HG02840 (cell line): ENCODE results near the gene MYL10.

ENCODE experiments used
- ATAC-seq: cut with Tn5 transposase; IDR thresholded peaks from one replicate; pipeline ENCODE4 v1.9.1; 2021; ENCODE audit warnings: mild to moderate bottlenecking, moderate library complexity, moderate number of reproducible peaks; ENCODE audit not compliant: unreplicated experiment, low FRiP score

MYL10 gene

GRCh38 chr7:101629171-101629570 is at the start of gene MYL10:
TSS of gene MYL10 (minus strand) at chr7:101629296. CDS start at chr7:101629118, 178 bp downstream.
- ATAC-seq = no peak

GRCh38 chr7:101678658-101679057 is 49.6 kb upstream of the MYL10 start:
- no peak for ATAC-seq

- no peak for ATAC-seq
Measured at GRCh38 chr7:101677797-101678479, 48.8 kb upstream of the MYL10 start.

GRCh38 chr7:101677391-101677790 is 48.3 kb upstream of the MYL10 start:
- no peak for ATAC-seq

- ATAC-seq = no peak
Measured at GRCh38 chr7:101676956-101677355, 47.9 kb upstream of the MYL10 start.

- ATAC-seq = no peak
Measured at GRCh38 chr7:101676062-101676598, 47.0 kb upstream of the MYL10 start.

GRCh38 chr7:101674439-101674838 is 45.3 kb upstream of the MYL10 start:
- no peak for ATAC-seq

- ATAC-seq = no peak
Measured at GRCh38 chr7:101673951-101674350, 44.9 kb upstream of the MYL10 start.

- no peak for ATAC-seq
Measured at GRCh38 chr7:101673315-101673714, 44.2 kb upstream of the MYL10 start.

GRCh38 chr7:101671371-101672356 is 42.6 kb upstream of the MYL10 start:
- ATAC-seq = no peak

- no peak for ATAC-seq
Measured at GRCh38 chr7:101669307-101669706, 40.2 kb upstream of the MYL10 start.

- no peak for ATAC-seq
Measured at GRCh38 chr7:101668726-101669125, 39.6 kb upstream of the MYL10 start.

GRCh38 chr7:101667920-101668319 is 38.8 kb upstream of the MYL10 start:
- ATAC-seq = no peak

GRCh38 chr7:101667399-101667798 is 38.3 kb upstream of the MYL10 start:
- no peak for ATAC-seq

- ATAC-seq = no peak
Measured at GRCh38 chr7:101666741-101667140, 37.6 kb upstream of the MYL10 start.

GRCh38 chr7:101666293-101666692 is 37.2 kb upstream of the MYL10 start:
- no peak for ATAC-seq

GRCh38 chr7:101664893-101665471 is 35.9 kb upstream of the MYL10 start:
- ATAC-seq = no peak

- no peak for ATAC-seq
Measured at GRCh38 chr7:101664436-101664835, 35.3 kb upstream of the MYL10 start.

GRCh38 chr7:101663747-101664146 is 34.7 kb upstream of the MYL10 start:
- ATAC-seq = no peak

GRCh38 chr7:101662447-101662998 is 33.4 kb upstream of the MYL10 start:
- ATAC-seq = no peak

- ATAC-seq = no peak
Measured at GRCh38 chr7:101659706-101660105, 30.6 kb upstream of the MYL10 start.
